Measurements from ENCODE around the gene MSS51.

MSS51 gene

DNA sequence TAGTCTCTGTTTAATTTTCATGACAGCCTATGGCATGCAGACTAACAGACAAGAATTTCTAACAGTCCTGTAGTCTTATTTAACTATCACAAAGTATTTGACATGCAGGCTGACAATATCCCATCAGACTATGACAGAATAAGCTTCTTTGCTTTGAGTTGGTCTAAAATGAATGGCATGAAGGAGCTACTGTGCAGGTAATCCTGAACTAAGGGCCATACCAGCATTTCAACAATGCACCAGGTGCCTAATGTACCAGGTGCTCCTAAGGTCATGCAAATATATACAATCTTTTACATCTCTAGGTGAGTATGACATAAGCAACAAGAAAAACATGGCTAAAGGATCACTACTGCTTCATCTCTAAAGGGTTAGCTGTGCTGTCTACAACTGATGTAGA lies 13.6 kb upstream of the MSS51 start:
- TF ChIP-seq TAF1 (IDR thresholded peaks at IDR 0.05; ENCODE audit: low read depth) (no peak), ZBTB7A (IDR thresholded peaks at IDR 0.05; ENCODE audit: low read depth) (no peak), TEAD4 (IDR thresholded peaks at IDR 0.05) (no peak), TCF12 (IDR thresholded peaks at IDR 0.05; ENCODE audit: low read depth) (no peak)
- TF ChIP-seq, protein P1, sequence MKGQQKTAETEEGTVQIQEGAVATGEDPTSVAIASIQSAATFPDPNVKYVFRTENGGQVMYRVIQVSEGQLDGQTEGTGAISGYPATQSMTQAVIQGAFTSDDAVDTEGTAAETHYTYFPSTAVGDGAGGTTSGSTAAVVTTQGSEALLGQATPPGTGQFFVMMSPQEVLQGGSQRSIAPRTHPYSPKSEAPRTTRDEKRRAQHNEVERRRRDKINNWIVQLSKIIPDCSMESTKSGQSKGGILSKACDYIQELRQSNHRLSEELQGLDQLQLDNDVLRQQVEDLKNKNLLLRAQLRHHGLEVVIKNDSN (IDR thresholded peaks at IDR 0.05) = no peak
- TF ChIP-seq, protein P2, sequence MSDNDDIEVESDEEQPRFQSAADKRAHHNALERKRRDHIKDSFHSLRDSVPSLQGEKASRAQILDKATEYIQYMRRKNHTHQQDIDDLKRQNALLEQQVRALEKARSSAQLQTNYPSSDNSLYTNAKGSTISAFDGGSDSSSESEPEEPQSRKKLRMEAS (IDR thresholded peaks at IDR 0.05) = no peak

GRCh38 chr10:73444457-73444856 lies 11.1 kb upstream of the MSS51 start:
- TF ChIP-seq EP300 (IDR thresholded peaks at IDR 0.05; ENCODE audit: borderline replicate concordance) (no peak), TAF1 (IDR thresholded peaks at IDR 0.05; ENCODE audit: low read depth) (no peak), ZBTB7A (IDR thresholded peaks at IDR 0.05; ENCODE audit: low read depth) (no peak), CREB1 (IDR thresholded peaks at IDR 0.05; ENCODE audit: low read depth) (no peak), NFIC (IDR thresholded peaks at IDR 0.05) (no peak), YY1 (IDR thresholded peaks at IDR 0.05; ENCODE audit: low read depth) (no peak), CEBPB (IDR thresholded peaks at IDR 0.05) (no peak), TEAD4 (IDR thresholded peaks at IDR 0.05) (no peak), EGR1 (IDR thresholded peaks at IDR 0.05) (no peak), RAD21 (IDR thresholded peaks at IDR 0.05; ENCODE audit: low read depth) (no peak), FOXM1 (IDR thresholded peaks at IDR 0.05; ENCODE audit: borderline replicate concordance, low read depth) (no peak), TCF12 (IDR thresholded peaks at IDR 0.05; ENCODE audit: low read depth) (no peak)
- TF ChIP-seq, protein P2 (IDR thresholded peaks at IDR 0.05) = no peak
- TF ChIP-seq, protein P1 (IDR thresholded peaks at IDR 0.05) = no peak
- TF ChIP-seq, protein P3, sequence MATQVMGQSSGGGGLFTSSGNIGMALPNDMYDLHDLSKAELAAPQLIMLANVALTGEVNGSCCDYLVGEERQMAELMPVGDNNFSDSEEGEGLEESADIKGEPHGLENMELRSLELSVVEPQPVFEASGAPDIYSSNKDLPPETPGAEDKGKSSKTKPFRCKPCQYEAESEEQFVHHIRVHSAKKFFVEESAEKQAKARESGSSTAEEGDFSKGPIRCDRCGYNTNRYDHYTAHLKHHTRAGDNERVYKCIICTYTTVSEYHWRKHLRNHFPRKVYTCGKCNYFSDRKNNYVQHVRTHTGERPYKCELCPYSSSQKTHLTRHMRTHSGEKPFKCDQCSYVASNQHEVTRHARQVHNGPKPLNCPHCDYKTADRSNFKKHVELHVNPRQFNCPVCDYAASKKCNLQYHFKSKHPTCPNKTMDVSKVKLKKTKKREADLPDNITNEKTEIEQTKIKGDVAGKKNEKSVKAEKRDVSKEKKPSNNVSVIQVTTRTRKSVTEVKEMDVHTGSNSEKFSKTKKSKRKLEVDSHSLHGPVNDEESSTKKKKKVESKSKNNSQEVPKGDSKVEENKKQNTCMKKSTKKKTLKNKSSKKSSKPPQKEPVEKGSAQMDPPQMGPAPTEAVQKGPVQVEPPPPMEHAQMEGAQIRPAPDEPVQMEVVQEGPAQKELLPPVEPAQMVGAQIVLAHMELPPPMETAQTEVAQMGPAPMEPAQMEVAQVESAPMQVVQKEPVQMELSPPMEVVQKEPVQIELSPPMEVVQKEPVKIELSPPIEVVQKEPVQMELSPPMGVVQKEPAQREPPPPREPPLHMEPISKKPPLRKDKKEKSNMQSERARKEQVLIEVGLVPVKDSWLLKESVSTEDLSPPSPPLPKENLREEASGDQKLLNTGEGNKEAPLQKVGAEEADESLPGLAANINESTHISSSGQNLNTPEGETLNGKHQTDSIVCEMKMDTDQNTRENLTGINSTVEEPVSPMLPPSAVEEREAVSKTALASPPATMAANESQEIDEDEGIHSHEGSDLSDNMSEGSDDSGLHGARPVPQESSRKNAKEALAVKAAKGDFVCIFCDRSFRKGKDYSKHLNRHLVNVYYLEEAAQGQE (IDR thresholded peaks at IDR 0.05; ENCODE audit: low read depth) = no peak

- TF ChIP-seq CEBPB (IDR thresholded peaks at IDR 0.05) = no peak
Measured at GRCh38 chr10:73439605-73440312, 6.4 kb upstream of the MSS51 start.

DNA sequence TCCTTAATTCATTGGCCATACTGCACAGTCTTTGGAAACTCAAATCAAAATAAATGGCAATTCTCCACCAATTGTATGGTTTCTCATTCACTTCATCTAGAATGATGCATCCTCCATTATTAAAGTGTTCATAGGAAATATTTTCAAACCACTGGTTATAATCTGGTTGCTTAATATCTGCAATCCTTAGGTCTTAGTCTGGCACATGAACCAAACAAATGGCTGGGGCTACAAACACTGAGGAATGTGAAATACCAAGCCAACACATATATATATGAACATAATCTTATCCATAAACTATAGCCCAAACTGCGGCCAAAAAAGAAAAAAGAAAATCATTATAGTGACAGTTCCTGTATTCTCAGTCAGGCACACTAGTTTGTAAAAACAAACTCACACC lies 5.7 kb upstream of the MSS51 start:
- no peak for TF ChIP-seq NFIC (IDR thresholded peaks at IDR 0.05)
- no peak for TF ChIP-seq YY1 (IDR thresholded peaks at IDR 0.05; ENCODE audit: low read depth)
- TF ChIP-seq, protein P1 (IDR thresholded peaks at IDR 0.05) = no peak
- TF ChIP-seq EGR1 (IDR thresholded peaks at IDR 0.05) = no peak
- no peak for TF ChIP-seq RAD21 (IDR thresholded peaks at IDR 0.05; ENCODE audit: low read depth)

- TF ChIP-seq, protein P1 (IDR thresholded peaks at IDR 0.05) = no peak
- no peak for TF ChIP-seq NFIC (IDR thresholded peaks at IDR 0.05)
- TF ChIP-seq CEBPB (IDR thresholded peaks at IDR 0.05) = no peak
- no peak for TF ChIP-seq ZBTB7A (IDR thresholded peaks at IDR 0.05; ENCODE audit: low read depth)
- TF ChIP-seq TCF12 (IDR thresholded peaks at IDR 0.05; ENCODE audit: low read depth) = no peak
- no peak for TF ChIP-seq EGR1 (IDR thresholded peaks at IDR 0.05)
- TF ChIP-seq TEAD4 (IDR thresholded peaks at IDR 0.05) = no peak
- TF ChIP-seq EP300 (IDR thresholded peaks at IDR 0.05; ENCODE audit: borderline replicate concordance) = no peak
- TF ChIP-seq FOXM1 (IDR thresholded peaks at IDR 0.05; ENCODE audit: borderline replicate concordance, low read depth) = no peak
Measured at GRCh38 chr10:73432646-73433537, 469 bp downstream of the MSS51 start.

DNA sequence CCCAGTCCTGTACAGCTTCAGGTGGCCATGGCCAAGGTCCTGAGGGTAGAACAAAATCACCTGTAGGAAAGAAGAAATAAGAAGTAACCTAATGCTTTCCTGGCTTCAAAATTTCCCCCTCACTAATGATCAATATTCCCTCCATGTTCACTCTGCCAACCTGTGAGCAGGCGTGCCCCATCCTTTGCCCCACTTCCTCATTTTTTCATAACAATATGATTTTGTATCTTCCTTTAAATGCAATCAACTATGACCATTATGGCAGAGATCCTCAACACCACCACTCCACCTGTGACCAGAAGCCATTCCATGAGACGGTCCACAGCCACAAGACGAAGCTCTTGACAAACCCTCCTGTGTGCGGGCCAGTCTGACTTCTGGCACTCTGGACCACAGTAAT lies 7.0 kb downstream of the MSS51 start:
- TF ChIP-seq ZBTB7A (IDR thresholded peaks at IDR 0.05; ENCODE audit: low read depth) = no peak
- TF ChIP-seq, protein P3 (IDR thresholded peaks at IDR 0.05; ENCODE audit: low read depth) = no peak
